DMS79 (cell line): Measurements from ENCODE around the gene MAST4.

Experiments
- DNase-seq: peaks from one replicate; lab custom pipeline; 2025; lab: John Stamatoyannopoulos, UW

MAST4 gene

DNA sequence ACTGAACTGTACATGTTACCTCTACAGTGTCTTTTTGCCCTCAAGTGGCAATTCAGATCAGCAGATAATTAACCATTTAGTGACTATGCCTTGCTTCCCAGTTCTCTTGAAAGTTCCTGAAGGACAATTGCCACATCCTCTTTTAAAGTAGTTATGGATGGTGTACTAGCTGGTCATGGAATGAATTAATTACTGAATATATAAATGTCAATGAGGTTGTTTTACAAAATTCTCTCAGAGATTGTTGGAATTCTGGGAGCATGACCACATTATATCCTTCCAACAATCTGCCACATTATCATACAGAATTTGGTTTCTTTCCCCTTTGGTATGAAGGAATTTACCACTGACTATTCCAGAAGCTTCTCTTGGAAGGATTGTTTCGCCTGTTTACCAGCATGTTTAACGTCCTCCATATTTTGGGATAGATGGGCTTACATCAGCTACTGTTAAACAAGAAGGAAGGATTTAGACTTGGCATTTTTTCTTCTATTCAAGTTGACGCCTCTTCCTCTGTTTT is 424.0 kb downstream of the MAST4 start:
- no peak for DNase-seq

DNA sequence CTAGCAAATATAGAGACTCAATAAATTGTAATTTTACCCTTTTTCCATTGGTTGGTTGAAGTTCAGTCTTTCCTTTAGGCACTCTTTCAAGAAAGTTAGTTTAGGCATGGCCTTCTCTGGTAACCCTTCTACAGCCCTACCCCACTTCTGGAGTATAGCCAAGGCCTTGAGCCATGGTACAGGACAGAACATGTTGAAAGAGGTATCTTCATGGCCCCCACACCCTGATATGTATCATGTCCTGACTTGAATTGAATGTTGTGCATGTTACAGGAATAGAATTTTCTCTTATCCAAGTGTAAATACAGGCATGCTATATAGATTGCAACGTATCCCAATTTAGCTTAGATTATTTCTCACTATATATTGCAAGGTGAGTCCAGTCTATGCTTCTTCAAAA is 424.8 kb downstream of the MAST4 start:
- no peak for DNase-seq

DNA sequence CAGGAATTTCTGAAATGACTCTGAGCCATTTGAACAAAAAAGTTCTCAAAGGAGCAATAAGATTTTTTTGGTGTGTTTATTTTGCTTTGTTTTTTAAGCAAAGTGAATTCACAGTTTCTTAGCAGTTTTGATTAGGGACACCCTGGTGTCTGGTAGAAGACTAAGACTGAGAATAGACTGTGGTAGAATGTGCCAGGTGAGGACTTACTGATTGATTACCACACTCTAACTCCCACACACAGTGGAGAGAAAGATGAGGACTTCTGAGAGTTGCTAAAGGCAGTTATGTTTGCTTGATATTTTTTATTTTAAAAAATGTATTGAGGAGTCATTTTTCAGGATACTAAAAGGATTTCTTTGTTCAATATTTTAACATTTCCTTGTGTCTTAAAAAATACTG is 425.3 kb downstream of the MAST4 start:
- no peak for DNase-seq

DNA sequence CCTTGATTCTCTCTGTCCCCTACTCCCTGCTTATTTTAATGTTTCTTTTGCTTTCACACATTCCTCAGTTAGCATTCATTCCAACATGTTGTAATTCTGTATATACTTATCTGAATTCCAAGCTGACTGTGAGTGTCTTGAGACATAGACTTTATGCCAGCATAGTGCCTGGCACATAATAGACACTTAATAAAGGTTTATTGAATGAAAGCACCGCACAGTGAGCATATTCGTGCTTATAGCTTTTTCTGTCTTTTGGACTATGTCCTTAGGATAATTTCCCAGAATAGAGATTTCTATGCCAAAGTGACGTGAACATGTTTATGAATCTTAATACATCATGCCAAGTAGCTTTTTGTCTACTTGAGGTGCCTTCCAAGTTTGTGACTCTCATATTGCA is 425.8 kb downstream of the MAST4 start:
- no peak for DNase-seq

DNA sequence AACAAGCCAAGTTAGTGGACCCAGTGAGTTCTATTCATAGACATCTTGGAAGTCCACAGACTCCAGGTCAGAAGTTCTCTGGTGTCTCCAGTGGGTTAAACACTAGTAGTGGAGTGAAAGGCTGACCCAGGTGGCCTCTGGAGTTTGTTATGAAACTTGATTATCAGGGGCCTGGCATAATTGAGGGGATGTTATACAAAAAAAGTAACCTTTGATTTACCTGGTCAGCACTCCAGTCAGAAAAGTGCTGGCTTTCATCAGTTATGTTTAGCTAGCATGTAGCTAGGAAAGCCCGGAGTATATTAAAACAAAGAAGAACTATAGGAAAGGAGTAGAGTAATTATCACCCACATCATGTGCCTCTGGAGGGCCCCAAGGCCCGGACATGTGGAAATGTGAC is 429.3 kb downstream of the MAST4 start:
- DNase-seq = no peak

DNA sequence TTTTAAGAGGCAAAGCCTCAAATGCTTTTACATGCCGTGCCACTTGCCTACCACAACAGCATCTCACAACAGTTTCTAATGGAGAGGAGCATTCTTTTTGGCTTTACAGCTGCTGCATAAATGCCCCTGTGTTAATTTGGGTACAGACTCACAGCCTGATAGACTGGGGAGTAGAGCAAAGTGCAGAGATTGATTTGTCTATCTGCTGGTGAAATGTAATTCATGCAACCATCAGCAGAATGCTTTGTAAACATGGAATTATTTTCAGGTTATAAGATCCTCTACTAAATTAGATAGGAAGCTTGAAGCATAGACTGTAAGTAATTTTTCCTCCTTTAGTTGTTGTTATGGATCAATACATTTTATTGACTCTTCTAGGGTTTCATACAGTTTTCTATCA is 430.1 kb downstream of the MAST4 start:
- no peak for DNase-seq

DNA sequence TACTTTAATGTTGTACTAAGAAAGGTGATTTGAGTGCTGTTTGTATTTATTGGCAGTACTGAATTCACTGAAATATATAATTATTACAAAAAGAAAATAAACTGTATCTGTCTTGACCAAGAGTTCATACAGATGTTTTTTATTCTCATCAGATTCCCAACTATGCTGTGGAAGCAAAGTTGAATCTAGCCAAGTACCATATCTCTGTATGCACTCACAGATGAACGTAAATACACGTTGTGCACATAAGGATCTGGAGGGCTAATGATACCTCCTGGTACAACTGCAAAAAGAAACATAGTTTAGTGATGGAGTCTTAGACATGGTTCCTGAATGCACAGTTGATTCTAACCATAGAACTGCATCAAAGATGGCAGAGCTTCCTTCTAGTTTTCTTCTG is 431.0 kb downstream of the MAST4 start:
- DNase-seq = no peak

DNA sequence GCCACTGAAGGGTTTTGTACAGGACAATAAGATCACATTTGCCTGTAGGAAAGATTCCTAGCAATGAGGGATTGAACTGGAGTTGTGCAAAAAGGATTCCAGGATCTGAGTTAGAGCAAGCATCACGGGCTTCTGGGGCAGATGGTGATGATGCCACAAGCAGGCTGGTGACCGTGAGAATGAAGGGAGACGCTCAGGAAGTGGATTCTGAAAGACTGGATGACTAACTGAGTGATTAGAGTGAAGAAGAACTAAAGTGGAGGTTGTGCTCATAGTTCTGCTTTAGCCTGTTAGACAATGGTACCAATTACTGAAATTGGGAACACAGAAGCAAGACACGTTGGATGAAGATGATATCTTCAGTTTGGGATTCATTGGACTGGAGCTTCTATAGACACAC is 432.2 kb downstream of the MAST4 start:
- DNase-seq = no peak

DNA sequence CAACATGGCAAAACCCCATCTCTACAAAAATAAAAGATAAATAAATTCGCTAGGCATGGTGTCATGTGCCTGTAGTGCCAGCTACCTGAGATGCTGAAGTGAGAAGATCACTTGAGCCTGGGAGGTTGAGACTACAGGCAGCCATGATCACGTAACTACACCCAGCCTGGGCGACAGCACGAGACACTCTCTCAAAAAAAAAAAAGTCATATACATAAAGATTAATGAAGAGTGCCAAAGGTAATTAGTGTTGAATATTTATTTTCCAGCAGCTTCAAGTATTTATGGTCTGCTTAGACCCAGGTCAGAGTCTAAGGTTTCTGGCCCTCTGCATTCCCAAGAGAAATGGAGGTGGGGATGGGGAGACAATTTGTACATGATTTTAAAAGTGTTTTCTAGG is 432.7 kb downstream of the MAST4 start:
- DNase-seq = no peak

DNA sequence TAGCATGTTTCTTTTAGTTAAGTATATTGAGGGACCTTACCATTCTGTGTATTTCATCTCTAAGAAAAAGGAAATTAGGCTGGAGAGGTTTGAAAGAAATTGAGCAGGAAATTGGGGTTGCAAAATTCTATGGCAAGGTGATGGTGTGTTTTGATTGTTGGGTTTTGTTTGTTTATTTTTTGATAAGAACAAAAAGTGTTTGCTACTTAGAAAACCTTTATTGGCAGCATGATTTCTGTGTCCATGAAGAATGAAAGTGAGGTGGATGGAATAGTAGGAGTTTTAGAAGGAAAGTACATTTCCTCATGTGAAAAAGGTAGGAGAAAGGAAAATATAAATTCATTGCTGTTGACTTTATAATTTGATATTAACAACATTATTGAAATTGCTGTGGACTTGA is 433.3 kb downstream of the MAST4 start:
- DNase-seq = no peak

DNA sequence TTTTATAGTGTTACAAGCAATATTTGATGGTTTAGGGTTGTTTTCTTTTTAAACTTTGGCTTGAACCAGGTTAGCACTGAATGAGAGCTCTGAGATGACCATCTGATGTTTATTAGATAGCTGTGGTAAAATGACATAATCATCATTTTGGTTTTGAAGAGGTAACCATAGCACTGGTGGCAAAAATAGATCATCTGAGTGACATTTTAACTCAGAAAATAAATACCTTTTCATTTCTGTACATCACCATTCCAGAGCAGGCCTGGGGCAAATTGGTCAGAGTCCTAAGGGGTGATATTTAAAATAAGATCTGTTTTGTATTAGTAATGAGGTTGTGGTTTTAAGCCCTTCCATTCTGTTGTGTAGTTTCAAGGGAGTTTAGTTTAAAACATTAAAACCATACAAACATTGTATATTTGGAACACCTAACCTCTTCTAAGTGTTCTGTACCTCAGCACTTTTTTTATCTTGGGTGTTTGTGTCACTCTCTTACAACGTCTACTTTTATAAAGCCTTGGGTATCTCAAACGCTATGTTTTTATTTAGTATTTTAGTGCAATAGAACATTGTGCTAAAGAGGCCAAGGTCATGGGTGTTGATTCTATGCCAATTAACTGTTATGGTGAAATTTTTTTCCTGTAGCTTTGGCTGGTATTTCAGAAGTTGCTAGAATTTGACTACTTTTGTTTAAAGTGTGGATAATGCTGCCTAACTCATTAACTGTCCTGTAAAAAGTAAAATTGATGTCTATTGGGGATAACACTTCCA is 434.3 kb downstream of the MAST4 start:
- no peak for DNase-seq

DNA sequence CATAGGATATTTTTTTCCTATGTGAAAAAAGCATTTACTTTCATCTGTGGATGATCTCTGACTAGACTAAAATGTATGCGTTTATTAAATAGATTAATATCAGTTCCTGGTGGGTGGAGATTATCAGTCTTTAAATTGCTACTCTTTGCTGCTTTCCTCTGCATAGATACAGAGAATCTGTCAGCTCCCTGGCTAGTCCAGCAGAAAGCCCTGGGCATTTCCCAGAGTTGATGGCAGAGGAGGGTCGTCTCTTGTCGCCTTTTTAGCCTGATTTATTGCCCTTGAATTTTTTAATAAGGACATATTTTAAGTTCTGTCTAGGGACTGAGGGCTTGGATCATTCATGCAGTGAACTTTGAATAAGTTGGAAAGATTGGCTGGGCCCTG is 434.9 kb downstream of the MAST4 start:
- no peak for DNase-seq

DNA sequence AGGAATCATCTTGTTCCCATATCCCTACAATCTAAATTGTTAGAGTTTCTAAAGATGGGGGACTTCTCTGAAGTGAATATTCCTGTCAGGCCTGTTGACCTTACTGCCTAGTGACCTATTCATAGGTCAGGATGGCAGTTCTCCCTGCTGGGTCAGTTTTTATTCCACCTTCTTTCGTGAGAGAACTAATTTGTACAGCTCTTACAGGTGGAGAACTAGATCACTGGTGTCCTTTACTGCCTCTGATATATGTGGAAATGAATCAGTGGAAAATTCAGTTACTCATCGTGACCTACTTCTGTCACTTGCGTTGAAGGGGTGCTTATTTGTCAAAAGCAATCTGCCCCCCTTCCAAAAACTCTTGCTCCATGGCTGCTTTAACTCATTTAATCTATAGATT is 435.5 kb downstream of the MAST4 start:
- DNase-seq = no peak

DNA sequence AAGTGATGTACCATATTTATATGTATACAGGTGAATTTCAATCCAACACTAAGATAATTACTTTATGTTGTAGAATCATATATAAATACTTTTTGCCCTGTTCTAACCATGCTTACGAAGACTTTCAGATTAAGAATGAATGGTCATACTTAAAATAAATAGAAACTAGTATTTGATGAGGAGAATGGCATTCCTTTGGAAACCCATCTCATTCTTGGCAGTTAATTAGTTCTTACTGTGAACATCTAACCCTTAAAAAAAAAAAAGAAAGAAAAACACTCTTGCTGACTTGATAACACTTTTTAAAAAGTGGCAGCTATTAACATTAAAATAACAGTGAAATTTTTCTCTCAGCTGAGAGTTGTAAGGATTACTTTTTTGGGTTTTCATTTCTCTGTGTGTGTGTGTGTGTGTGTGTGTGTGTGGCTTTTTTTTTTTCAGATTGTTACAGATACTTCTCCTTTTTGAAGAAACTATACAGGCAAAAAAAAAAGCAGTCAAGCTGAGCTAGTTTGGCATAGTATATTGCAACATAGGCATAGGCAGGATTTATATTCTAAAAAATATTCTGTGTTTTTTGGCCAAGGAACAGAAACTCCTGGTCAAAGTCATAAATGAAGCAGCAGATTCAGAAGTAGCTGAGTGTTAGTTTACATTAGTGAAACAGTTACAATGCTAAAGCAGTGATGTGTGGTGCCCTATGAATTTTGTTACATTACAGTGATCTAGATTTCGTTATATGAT is 436.9 kb downstream of the MAST4 start:
- DNase-seq = no peak

DNA sequence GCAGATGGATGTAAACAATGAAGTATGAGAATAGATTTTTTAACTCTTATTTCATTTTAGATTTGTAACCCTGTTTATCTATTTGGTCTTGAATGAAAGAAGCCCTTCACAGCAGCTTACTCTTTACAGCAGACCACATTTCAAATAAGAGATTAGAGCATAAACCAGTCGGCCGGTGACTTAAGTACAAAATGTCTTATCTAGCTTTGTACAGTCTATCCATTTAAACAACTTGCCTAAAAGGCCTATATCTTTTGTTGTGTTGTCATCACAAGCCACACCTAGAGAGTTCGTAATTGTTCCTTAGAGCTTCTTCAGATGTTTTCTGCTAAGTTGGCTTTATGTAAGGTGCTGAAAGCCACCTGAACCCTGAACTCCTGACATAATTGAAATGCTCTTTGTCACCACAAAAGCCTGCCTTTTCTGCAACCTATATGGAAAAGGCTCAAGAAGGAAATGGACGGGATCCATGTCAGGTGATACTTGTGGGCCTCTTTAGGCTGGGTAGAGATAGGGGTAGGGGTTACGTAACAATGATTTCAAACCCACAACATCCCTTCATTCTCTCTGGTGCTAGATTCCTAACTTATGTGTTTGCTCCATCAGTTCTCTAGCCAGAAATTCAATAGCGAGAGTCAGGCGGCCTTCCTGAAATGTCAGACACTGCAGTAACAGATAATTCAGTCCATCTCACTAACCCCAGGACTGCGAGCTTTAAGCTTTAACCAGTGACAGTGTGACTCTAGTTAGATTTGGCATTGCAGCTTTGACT is 437.9 kb downstream of the MAST4 start:
- DNase-seq = no peak

DNA sequence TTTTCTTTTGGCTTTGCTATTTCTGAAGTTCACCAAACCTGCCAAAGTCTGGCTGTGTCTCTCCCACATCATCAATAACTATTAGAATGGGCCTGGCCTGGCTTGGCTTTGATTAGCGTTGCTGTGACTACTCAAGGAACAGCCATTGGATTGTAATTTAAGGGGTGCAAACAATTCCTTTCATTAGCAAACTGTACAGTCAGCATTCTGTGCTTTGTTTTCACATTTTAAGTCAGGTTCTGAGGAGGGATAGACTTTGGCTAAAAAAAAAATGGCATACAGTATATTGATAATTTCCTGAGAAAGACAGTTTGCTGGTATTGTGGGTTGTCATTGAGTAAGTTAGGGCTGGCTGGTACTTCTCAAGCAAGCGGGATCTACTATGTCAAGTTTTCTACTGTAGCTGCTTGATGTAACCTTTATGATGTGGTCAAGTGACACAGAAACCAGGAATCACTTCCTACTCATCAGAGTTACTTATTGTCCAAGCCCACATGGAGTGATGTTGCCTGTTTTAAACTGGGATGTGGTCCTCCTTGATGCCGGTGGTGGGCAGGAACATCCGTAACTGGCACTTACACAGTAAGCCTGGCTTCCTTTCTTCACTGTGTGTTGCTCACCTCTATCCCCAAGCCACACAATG is 439.0 kb downstream of the MAST4 start:
- DNase-seq = no peak

DNA sequence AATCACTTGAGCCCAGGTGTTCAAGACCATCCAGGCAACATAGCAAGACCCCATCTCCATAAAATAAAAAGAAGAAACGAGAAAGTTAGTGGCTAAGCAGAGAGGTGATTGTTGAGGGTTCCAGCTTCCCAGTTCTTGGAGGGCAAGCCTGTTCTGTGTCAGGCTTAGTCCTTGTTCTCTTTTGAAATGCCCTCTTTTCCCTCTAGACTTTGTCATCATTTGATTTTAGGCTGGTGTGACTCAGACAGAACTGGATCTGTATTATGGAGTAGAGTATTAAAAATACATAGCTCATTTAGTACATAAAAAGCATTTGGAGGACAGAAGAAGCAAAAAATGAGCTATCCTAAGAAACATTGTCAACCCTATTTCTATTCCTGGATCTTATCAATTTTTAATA is 441.0 kb downstream of the MAST4 start:
- no peak for DNase-seq

DNA sequence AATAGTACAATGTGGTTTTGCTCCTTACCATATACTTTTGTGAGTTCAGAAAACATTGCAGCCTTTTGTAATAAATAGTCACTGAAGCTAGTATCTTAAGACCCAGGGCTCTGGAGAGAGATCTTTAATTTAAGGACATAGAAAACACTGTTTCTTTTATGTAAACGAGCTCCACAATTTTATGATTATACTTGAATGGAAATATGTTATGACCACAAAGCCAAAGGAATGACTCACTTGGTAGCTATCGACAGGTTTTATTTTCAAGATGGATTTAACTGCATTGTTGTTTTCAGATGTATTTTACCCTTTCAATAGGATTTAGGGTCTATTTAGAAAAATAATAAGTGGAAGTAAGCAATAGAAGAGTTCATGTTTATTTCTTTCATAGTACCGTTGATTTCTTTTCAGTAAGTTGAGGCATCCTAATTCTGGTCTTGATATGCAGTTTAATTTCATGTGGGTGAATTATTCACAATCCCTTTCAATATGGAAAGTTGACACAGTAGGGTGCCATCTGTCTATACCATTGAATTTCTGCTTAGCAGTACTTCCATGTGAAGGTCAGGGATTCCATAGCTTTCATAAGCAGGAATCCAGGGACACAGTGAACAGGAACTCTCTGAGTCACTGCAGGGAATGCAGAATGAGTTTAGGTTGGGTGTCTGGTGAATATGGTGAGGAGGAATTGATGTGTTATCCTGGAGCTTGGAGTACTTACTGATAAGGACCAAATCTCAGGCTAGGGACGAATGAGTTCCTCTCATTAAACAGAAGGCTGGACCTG is 442.8 kb downstream of the MAST4 start:
- DNase-seq = no peak

DNA sequence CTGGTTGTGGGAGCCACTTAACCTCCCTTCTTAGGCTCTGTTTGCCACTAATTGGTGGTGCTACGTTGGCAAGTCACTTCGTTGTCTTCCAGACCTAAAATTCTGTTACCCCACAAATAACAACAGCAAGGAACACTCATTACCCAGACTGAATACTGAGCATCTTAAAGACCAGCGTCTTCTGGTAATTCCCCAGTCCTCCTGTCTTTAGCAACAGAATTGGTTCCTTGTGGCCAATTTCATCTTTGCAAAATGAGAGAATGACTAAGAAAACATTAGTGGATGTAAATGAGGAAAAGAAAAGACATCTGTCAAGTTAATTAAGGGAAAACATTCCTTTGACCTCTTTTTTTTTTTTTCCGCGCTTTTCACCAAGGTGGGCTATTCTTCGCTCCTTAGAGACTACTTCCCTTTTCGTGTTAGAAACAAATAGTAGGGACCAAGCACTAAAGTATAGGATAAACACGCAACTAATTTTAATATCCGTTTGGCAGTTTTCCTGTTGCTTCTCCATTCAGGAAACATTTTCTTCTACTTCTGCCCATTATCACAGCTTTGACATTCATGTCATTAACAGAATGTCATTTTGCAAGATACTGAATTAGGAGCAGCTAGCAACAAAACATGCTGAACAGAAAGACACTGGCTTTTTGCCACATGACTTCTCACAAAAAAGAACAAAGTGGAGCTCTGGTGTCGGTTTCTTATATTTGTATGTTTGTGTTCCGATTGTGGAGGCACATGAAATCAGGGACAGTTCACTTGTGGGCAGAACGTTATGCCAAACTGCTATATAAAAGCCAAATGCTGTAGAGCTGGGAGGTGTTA is 446.2 kb downstream of the MAST4 start:
- no peak for DNase-seq

DNA sequence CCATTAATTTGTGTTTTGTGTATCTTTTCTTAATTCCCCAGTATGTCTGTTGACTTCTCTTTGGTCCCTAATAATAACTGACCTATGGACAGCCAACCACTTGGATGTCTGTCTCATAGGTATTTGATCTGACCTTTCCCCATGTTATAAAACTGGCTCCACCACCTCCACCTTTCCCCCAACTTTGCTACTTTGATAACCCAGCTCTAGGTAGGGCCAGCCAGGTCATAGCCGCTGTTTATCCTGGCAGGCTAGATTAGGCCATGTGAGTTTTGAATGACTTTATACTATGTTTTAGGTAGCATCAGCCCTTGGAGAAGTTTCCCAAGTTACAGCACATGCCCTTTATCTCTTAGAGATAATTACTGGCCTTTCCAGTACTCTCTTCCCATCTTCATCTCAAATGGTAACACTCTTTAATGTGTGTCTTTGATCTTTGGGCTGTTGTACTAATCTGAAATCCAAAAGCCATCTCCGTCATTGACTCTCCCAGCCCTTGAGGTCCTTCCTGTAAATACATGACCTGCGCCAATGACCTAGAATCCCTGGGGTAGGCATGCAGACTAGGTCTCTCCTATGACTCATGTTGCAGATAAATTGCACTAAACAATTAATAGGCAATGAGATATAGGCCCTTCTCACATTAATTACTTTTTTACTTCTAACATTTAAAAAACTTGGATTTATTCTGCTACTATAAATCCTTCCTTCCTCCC is 447.8 kb downstream of the MAST4 start:
- DNase-seq = no peak
